ENCODE data around the gene IGFBP6. TPM values are rescaled to one million over a fixed set of nuclear protein-coding genes. Genes with fewer than 3 reads are reported as not detected.
A peak's percentile ranks its signal among the peaks of the same experiment; 100 is the strongest.

IGFBP6 gene
- polyA plus RNA-seq, 2 of the 4 experiments (the other 2 are of a cell fraction): 49.1 to 128 TPM

- POLR2A ChIA-PET: interaction anchor here (1.2 to 1.3 kb wide), 3 partner anchors 24 to 77 kb away, joined by 3 to 4 read pairs (median 4); partner anchors contain the start of genes SPRYD3 and ZNF740
- H3K4me1 ChIP-seq: peaks cover 26% of the 10 kb centered on the region; the same call in 2 of the 3 replicates
- WGBS (ENCODE audit: missing lambda C conversion rate): 91% methylated on average over 19 of the region's 23 CpGs
- no peaks in the 10 kb centered on the region for H3K9me3 ChIP-seq
- ATAC-seq (no peak), FAIRE-seq (no peak), DNase-seq (ENCODE audit: low read depth in 1 of 2, low spot score in 1 of 2) (no peak)
- CTCF ChIA-PET: interaction anchor here (0.7 to 38.0 kb wide), 11 partner anchors 13 to 185 kb away, joined by 3 to 1424 read pairs (median 5); partner anchors contain the start of genes SPRYD3 and TNS2
- peak within 1 kb of the TSS in 1 of 2 experiments; percentile 38; a peak in 2 of 6 replicates for H3K27ac ChIP-seq
- no peak within 1 kb of the TSS for H3K4me3 ChIP-seq
- 0 out of 3 replicates have a peak within 1 kb of the TSS, but pooled peaks have one; percentile 17 for H3K4me2 ChIP-seq
- TF ChIP-seq ZSCAN20 (CRISPR knock-in tag; IDR thresholded peaks at IDR 0.05) (no peak), NPAS2 (CRISPR knock-in tag; IDR thresholded peaks at IDR 0.05; ENCODE audit: borderline replicate concordance) (no peak)
- TF ChIP-seq, protein P1, sequence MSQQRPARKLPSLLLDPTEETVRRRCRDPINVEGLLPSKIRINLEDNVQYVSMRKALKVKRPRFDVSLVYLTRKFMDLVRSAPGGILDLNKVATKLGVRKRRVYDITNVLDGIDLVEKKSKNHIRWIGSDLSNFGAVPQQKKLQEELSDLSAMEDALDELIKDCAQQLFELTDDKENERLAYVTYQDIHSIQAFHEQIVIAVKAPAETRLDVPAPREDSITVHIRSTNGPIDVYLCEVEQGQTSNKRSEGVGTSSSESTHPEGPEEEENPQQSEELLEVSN (IDR thresholded peaks at IDR 0.05; ENCODE audit: borderline replicate concordance, low read depth): no peak
These were observed 5.7 kb downstream of the IGFBP6 start, which contains the start of gene SOAT2 for GRCh38 chr12:53102883-53103807. SOAT2 (plus strand) TSS chr12:53103486; CDS start chr12:53103578, 92 bp downstream.

GRCh38 chr12:53103860-53104305 is 6.4 kb downstream of the IGFBP6 start:
- DNase-seq (ENCODE audit: low read depth in 1 of 2, low spot score in 1 of 2) (no peak), FAIRE-seq (no peak), ATAC-seq (no peak)
- POLR2A ChIA-PET: interaction anchor here (1.2 kb wide), 1 partner anchor 76 kb away, joined by 3 read pairs; the partner anchor contains the start of gene ZNF740
- TF ChIP-seq FOXS1 (CRISPR knock-in tag; IDR thresholded peaks at IDR 0.05) (no peak), MYC (IDR thresholded peaks at IDR 0.05; ENCODE audit: borderline replicate concordance, low read length) (no peak), GATA3 (IDR thresholded peaks at IDR 0.05; ENCODE audit: borderline replicate concordance) (no peak), FOSL2 (IDR thresholded peaks at IDR 0.05) (no peak), FOSL2 (CRISPR knock-in tag; IDR thresholded peaks at IDR 0.05) (no peak), RNF2 (IDR thresholded peaks at IDR 0.05; ENCODE audit: borderline replicate concordance, low read depth) (no peak), ELK1 (IDR thresholded peaks at IDR 0.05; ENCODE audit: low read depth, low read length) (no peak), TFCP2L1 (CRISPR knock-in tag; IDR thresholded peaks at IDR 0.05) (no peak)
- TF ChIP-seq, protein P2, sequence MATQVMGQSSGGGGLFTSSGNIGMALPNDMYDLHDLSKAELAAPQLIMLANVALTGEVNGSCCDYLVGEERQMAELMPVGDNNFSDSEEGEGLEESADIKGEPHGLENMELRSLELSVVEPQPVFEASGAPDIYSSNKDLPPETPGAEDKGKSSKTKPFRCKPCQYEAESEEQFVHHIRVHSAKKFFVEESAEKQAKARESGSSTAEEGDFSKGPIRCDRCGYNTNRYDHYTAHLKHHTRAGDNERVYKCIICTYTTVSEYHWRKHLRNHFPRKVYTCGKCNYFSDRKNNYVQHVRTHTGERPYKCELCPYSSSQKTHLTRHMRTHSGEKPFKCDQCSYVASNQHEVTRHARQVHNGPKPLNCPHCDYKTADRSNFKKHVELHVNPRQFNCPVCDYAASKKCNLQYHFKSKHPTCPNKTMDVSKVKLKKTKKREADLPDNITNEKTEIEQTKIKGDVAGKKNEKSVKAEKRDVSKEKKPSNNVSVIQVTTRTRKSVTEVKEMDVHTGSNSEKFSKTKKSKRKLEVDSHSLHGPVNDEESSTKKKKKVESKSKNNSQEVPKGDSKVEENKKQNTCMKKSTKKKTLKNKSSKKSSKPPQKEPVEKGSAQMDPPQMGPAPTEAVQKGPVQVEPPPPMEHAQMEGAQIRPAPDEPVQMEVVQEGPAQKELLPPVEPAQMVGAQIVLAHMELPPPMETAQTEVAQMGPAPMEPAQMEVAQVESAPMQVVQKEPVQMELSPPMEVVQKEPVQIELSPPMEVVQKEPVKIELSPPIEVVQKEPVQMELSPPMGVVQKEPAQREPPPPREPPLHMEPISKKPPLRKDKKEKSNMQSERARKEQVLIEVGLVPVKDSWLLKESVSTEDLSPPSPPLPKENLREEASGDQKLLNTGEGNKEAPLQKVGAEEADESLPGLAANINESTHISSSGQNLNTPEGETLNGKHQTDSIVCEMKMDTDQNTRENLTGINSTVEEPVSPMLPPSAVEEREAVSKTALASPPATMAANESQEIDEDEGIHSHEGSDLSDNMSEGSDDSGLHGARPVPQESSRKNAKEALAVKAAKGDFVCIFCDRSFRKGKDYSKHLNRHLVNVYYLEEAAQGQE (IDR thresholded peaks at IDR 0.05): no peak
- WGBS (ENCODE audit: missing lambda C conversion rate): 98% methylated on average over 3 of the region's 3 CpGs
- no peaks in the 10 kb centered on the region for H3K9me3 ChIP-seq
- H3K4me1 ChIP-seq: peaks cover 21% of the 10 kb centered on the region; the same call in 2 of the 3 replicates
- no peak overlapping the region for H3K4me2 ChIP-seq
- H3K27ac ChIP-seq: peak overlapping the region in 1 of 2 experiments; percentile 38; a peak in 1 of 6 replicates
- H3K4me3 ChIP-seq: no peak overlapping the region
- CTCF ChIA-PET: interaction anchor here (0.6 to 38.0 kb wide), 9 partner anchors 13 to 177 kb away, joined by 3 to 1424 read pairs (median 5); partner anchors contain the start of genes SPRYD3 and TNS2

DNA sequence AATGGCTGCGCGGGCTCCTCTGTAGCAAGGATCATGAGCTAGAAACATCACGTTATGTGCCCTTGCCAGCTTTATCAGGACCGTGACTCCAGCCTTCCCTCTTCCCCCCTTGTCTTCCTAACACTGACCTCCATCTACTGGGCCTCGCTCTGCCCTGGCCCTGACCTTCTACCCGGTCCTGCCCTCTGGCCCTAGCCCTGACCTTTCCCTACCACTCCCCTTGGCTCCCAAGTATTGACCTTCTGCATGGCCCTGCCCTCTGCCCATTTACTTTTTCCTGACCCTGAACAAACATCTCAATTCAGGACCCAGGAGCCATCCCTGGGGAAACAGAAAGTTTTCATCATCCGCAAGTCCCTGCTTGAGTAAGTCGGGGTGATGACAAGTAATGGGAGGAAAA is 7.8 kb downstream of the IGFBP6 start:
- ATAC-seq: no peak
- Histone ChIP-seq H3K4me1 (peaks cover 13% of the 10 kb centered on the region; the same call in 2 of the 3 replicates), H3K9me3 (no peaks in the 10 kb centered on the region), H3K4me3 (no peak overlapping the region), H3K4me2 (no peak overlapping the region), H3K27ac (no peak overlapping the region)
- TF ChIP-seq TP53 (CRISPR knock-in tag; IDR thresholded peaks at IDR 0.05) (no peak), CBX2 (IDR thresholded peaks at IDR 0.05; ENCODE audit: borderline replicate concordance, low read depth) (no peak), ESRRA (IDR thresholded peaks at IDR 0.05; ENCODE audit: borderline replicate concordance, low read length) (no peak)
- TF ChIP-seq, protein P1 (IDR thresholded peaks at IDR 0.05; ENCODE audit: borderline replicate concordance, low read depth): no peak
- WGBS (ENCODE audit: missing lambda C conversion rate): 87% methylated on average over 8 of the region's 8 CpGs
- FAIRE-seq: no peak
- ChIA-PET POLR2A (no interaction called here), CTCF (interaction anchor here (1.7 to 38.0 kb wide), 2 partner anchors 23 to 40 kb away, joined by 3 to 1424 read pairs; partner anchors contain the start of genes SPRYD3 and TNS2)
- no peak for DNase-seq (ENCODE audit: low read depth in 1 of 2, low spot score in 1 of 2)

Measured in A549 (cell line).